ENCODE measurements around the gene CRYBG1.
"Not testable (repeated sequence)": the region's sequence is repeated elsewhere in the genome, so short reads cannot be mapped to it uniquely, and the experiment has no call there.

Gene CRYBG1

DNA sequence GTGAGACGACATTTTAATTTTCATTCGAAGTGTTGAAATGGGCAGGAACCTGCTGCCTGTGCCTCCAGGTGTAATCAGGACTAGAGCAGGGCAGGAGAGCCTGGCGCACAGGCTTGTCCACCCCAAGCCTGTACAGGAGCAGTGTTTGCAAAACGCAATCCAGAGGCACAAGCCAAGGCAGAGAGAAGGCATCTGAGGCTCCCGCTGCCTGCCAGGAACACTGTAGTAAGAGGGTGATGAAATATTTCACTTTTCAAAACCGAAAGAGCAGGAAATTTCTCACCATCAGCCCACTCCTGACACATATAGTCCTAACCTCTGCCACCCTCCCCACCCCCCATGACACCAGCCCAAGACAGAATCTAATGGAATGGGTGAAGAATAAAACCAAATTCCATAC is 136.3 kb downstream of the CRYBG1 start:
- no peak for FAIRE-seq
- DNase-seq (ENCODE audit: low spot score), result no peak

DNA sequence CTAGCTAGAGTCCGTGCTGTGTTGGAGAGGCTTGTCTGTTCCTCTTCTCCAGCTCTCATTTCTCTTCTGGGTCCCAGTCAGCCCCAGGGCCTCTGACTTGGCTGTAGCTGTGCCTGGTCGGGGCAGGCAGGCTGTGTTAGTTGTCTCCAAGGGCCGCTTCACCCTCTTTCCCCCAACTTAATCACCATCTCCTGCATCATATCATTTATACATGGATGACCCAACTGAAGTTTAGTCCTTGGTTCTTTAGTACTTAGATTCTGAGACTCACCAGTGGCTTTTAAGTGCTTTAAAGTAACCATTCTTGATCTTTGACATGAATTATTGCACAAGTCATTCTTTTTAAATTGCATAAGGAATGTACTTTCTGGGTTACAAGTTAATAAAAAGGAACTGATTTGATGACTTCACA is 141.4 kb downstream of the CRYBG1 start:
- DNase-seq (ENCODE audit: low spot score), result no peak
- no peak for FAIRE-seq

DNA sequence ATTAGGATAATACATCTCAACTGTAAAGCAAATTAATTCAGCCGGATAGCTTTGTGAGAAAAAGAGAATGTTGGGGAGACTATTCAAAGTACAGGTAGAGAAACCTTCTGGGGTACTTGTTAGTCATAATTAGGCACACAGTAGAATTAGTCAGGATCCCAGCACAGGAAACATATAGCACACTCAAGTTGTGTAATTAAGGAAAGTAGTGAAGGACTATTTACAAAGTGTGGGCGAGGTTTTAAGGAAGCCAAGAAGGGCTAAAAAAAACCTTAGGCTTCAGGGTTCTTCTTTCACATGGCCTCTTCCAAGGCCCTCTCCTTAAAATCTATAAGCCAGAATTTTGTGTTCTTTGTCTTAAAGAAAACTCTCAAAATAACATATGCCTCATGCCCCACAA is 142.0 kb downstream of the CRYBG1 start:
- FAIRE-seq, result no peak
- DNase-seq (ENCODE audit: low spot score), result no peak

DNA sequence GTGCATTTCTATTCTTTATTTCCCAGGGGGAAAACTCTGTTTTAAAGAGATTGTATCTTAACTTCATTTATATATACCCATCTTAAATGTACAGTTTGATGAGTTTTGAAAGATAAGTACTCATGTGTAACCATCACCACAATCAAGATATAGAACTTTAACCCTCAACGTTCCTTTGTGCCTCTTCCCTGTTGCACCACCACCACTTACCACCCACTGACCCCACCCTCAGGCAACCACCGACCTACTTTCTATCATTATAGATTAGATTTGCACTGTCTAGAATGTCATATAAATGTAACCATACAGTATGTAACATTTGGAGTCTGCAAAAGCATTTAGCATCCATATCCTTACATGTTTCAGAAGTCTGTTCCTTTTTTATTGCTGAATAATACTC is 147.8 kb downstream of the CRYBG1 start:
- FAIRE-seq (no peak), DNase-seq (ENCODE audit: low spot score) (no peak)

DNA sequence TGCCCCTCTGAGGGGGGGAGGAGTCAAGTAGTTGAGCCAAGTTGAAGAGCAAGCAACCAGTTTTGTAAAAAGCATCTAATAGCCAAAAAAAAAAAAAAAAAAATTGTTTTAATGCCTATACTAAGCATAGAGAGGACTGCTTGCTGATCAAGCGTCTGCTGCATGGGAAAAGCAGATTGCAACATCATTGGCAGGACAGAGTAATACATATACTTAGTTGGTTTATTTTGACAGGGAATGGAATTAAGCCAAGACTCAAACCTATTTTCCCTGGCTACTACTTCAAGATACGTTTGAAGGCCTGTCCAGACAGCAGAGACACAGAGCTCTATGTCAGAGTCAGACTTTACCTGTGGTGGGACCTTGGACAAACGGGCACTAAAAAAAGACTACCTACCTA is 148.3 kb downstream of the CRYBG1 start:
- FAIRE-seq (no peak), DNase-seq (ENCODE audit: low spot score) (no peak)

DNA sequence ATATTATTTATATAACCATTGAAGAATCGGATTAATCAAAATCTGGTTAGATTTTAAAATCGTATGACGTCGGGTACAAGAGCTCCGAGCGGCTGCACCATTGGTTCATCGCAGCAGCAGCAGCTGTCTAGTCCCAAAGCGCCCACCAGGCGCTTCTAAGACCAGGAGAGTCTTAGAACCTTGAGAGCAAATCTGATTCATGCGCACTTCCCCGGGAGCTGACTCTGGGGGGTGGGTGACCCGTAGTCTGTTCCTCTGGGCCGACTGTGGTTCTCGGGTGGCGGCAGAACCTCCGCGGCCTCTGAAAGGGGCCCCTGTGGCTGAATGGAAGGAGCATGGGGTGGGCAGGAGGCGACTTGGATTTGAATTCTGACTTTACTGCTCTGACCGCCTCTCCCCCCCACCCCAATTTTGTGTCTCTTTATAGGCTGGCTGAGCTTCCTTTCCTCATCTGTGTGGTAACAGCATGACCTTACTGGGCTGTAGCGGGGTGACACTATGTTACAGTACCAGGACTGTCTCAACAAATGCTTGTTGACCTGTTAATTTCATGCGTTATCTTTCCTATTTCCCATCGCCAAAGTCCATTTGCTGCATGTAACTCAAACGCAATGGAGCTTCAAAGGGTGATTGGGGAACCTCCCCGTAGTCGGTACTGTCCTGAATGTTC is 149.0 kb downstream of the CRYBG1 start:
- no peak for FAIRE-seq
- DNase-seq (ENCODE audit: low spot score), result no peak

DNA sequence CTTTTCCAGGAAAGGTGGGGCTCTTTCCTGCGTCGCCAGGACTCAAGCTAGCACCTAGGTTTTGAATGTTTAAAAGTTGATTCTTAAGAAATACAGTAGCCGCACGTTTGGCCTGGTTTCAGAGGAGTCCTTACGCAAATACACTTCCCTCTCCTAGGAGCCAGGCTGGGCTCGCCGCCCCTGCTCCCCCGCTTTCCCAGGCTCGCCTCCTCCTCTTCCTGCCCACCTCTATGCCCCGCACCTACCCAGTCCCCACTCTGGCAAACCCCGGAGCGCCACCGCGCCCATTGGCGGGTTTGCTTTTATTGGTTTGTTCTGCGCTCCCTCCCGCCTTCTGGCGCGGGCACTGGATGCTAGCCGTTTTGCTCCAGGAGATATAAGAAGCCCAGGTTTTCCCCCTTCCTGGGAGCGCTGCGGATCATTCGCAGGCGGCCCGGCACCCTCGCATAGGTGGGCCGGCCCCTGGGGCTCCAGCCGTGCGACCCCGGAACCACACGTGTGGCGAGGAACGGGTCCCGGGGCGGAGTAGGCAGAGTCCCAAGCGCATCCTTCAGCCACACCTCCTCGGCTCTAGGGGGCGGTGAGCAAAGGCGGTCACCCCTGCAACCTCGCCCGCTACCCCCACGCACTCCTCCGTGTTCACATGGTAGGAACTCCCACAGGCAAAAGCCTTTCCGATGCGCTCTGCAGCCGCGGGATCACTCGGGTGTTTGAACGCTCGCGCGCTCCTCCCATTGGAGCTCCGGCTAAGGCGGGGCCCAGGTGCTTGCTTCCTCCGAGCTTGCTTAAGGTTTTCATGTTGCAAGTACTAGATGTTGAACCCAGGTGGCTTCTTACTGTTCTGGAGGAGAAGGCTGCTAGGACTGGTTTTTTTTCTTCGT is 149.8 kb downstream of the CRYBG1 start:
- FAIRE-seq (no peak), DNase-seq (ENCODE audit: low spot score) (no peak)

DNA sequence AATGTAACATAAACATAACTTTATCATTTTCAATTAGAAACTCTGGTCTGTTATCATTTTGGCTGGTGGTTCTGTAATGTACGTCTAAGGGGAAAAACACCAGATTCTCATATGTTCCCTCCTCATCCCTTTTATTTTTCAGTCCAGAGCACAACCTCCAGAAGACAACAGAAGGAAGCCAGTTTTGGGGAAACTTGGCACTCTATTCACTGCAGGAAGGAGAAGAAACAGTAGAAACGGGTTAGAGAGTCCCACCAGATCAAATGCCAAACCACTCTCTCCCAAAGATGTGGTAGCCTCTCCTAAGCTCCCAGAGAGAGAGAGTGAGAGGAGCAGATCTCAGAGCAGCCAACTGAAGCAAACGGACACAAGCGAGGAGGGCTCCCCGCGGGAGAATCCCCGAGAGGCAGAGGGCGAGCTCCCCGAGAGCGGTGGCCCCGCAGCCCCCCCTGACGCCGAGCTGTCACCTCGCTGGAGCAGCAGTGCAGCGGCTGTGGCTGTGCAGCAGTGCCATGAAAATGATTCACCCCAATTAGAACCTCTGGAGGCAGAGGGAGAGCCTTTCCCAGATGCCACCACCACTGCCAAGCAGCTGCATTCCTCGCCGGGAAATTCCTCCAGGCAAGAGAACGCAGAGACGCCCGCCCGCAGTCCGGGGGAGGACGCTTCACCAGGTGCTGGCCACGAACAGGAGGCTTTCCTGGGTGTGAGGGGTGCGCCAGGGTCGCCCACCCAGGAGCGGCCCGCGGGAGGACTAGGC is 151.0 kb downstream of the CRYBG1 start:
- DNase-seq (ENCODE audit: low spot score) (peak; percentile 66), FAIRE-seq (no peak)

DNA sequence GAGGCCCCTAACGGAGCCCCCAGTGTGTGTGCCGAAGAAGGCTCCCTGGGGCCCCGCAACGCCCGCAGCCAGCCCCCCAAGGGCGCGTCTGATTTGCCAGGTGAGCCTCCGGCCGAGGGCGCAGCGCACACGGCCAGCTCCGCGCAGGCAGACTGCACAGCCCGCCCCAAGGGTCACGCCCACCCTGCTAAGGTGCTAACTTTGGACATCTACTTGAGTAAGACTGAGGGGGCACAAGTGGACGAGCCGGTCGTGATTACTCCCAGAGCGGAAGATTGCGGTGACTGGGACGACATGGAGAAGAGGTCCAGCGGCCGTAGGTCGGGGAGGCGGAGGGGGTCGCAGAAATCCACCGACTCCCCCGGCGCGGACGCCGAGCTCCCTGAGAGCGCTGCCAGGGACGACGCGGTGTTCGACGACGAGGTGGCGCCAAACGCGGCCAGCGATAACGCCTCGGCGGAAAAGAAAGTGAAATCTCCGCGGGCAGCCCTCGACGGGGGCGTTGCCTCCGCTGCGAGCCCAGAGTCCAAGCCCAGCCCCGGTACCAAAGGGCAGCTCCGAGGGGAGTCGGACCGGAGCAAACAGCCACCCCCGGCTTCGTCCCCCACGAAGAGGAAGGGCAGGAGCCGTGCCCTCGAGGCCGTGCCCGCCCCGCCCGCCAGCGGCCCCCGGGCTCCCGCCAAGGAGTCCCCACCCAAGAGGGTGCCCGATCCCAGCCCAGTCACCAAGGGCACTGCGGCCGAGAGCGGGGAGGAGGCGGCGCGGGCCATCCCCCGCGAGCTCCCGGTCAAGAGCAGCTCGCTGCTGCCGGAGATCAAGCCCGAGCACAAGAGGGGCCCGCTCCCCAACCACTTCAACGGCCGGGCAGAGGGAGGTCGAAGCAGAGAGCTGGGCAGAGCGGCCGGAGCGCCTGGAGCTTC is 151.8 kb downstream of the CRYBG1 start:
- FAIRE-seq, result no peak
- no peak for DNase-seq (ENCODE audit: low spot score)

DNA sequence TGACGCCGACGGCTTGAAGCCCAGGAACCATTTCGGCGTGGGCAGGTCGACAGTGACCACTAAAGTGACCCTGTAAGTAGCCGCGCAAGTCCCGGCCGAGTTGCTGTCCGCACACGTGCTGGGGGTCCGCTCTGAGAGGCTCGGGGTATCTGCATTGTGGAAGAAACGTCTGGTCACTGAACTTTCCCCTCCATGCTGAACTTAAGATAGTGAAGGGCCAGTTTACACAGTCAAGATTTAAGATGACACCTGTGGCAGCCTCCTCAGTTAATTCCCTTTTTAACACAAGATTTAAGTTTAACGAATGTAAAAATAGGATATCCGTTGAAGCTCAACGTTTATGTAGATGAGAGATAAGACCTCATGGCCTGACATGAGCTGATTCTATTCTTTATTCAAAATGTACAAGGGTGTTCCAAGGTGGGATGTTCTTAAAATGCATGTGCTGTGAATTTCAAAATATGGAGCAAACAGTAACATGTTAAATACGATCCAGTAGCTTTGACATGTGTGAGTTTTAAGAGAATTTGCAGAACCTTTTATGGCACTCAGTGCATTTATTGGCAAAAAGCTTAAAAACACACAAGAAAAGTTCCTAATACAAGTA is 152.6 kb downstream of the CRYBG1 start:
- no peak for FAIRE-seq

DNA sequence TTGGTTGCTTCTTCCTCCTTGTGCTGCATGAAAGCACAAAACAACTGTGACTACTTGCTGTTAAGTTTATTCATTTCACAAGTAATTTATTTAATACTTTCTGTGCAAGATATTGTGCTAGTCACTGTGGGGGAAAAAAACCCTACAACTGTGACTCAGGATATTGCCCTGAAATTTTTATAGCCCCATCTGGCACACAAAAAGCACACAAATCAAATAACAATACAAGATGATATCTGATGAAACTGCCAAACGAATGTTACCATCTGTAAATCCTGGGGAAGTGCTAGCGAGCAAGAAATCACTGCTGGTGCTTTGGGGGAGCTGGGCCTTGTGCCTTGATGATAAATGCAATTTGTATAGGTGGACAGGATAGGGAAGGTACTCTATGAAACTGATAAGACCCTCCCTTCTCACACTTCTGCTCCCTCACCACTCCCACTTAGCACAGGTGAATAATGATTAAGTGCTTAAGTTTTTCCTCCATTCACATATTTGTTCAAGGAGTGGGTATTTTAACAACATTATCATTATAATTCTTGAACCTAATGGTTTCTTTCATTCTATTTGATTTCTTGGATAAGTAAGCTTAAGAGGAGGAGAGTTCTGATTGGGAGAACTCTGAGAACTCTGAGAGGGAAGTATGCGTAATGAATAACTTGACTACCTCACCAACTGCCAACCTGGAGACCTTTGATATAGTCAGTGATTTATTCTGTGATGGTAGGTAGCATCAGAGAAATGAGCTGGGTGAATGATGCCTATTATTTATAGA is 153.5 kb downstream of the CRYBG1 start:
- DNase-seq (ENCODE audit: low spot score) (no peak), FAIRE-seq (no peak)

More for the DNA sequence above, 152.6 kb downstream of the CRYBG1 start:
- DNase-seq (ENCODE audit: low spot score), result no peak

DNA sequence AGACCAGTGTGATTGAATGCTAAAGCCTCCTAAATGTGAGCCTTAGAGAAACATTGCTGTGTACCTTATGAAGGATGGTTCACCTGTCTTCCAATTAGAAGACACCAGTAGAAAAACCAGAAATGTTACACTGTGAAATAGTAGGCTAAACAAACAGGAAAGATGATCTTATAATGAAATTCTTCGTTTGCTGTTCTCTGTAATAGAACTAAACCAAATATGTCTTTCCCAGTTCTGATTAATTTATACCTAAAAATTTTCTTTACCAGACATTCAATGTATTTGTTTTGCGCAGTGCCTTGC is 154.0 kb downstream of the CRYBG1 start:
- DNase-seq (ENCODE audit: low spot score) (no peak), FAIRE-seq (no peak)

DNA sequence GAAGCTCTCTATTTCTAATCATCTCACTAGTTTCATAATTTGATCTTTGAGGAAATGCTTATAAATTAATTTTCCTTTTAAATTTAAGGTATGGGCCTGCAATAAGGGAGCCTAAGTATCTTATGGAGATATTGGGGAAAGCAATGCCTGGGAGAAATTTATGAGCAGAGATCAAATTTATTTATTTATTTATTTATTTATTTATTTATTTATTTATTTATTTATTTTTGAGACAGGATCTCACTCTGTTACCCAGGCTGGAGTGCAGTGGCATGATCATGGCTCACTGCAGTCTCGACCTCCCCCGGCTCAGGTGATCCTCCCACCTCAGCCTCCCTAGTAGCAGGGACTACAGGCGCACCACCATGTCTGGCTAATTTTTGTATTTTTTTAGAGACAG is 155.1 kb downstream of the CRYBG1 start:
- DNase-seq (ENCODE audit: low spot score); FAIRE-seq: not testable (repeated sequence)

DNA sequence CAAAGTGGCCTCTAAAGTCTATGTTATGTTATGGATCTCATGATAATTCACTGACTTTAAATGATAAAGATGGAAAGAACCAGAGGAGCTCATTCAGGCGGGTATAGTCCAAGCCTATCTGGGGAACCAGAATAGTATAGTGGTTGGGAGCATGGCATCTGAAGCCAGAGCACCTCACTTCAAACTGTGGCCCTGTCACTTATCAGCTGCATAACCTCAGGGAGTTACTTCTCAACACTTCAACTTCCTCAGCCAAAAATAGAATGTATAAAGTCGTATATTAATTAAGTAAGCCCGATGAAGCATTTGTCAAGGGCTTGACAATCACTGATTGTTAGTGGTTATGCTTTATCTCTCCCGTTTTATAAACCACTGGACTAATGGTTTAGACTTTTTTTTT is 156.1 kb downstream of the CRYBG1 start:
- FAIRE-seq (no peak), DNase-seq (ENCODE audit: low spot score) (no peak)

DNA sequence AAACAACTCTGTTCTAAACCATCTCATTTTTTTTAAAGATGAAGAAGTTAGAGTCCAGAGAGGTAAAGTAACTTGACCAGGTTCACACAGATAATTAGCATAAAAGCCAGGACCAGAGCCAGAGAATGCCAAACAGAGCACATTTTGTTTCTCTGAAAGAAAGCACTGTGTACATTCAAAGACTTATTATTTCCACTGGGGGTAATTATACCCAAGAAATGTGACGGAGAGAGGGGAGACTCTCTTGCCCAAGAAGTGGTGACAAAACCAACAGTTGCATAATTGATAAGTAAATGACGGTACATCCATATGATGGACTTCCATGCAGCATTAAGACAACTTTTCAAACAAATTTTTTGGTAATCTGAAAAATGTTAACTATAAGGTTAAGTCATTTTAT is 157.2 kb downstream of the CRYBG1 start:
- DNase-seq (ENCODE audit: low spot score) (no peak), FAIRE-seq (no peak)

DNA sequence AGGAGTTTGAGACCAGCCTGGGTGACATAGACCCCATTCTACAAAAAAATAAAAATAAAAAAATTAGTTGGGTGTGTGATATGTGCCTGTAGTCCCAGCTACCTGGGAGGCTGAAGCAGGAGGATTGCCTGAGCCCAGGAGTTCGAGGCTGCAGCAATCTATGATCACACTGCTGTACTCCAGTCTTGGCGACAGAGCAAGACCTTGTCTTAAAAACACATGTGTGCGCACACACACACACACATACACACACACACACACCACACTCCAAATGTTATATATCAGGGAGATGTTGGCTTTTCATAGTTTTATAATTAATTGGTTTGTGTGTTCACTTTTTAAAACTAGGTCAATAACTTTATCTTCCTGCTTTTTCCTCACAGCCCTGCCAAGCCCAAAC is 158.2 kb downstream of the CRYBG1 start:
- DNase-seq (ENCODE audit: low spot score), result no peak
- FAIRE-seq, result no peak

DNA sequence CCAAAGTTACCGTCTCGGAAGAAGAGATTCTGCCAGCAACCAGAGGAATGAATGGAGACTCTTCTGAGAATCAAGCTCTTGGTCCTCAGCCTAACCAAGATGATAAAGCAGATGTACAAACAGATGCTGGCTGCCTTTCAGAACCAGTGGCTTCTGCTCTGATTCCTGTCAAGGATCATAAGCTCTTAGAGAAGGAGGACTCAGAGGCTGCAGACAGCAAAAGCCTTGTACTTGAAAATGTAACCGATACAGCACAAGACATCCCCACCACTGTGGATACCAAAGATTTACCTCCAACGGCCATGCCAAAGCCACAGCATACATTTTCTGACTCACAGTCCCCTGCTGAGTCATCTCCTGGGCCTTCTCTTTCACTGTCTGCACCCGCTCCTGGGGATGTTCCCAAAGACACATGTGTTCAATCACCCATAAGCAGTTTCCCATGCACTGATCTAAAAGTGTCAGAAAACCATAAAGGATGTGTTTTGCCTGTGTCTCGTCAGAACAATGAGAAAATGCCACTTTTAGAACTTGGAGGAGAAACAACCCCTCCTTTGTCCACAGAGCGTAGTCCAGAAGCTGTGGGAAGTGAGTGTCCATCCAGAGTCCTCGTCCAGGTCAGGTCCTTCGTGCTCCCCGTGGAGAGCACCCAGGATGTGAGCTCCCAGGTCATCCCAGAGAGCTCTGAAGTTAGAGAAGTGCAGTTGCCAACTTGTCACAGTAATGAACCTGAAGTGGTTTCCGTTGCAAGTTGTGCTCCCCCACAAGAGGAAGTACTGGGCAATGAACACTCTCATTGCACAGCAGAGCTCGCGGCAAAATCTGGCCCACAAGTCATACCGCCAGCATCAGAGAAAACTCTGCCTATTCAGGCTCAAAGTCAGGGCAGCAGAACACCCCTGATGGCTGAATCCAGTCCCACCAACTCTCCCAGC is 159.2 kb downstream of the CRYBG1 start:
- DNase-seq (ENCODE audit: low spot score) (peak; percentile 72), FAIRE-seq (no peak)

DNA sequence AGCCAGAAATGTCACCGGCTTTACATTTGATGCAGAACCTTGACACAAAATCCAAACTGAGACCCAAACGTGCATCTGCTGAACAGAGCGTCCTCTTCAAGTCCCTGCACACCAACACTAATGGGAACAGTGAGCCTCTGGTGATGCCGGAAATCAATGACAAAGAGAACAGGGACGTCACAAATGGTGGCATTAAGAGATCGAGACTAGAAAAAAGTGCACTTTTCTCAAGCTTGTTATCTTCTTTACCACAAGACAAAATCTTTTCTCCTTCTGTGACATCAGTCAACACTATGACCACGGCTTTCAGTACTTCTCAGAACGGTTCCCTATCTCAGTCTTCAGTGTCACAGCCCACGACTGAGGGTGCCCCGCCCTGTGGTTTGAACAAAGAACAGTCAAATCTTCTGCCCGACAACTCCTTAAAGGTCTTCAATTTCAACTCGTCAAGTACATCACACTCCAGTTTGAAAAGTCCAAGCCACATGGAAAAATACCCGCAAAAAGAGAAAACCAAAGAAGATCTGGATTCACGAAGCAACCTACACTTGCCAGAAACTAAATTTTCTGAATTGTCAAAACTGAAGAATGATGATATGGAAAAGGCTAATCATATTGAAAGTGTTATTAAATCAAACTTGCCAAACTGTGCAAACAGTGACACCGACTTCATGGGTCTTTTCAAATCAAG is 160.3 kb downstream of the CRYBG1 start:
- FAIRE-seq (no peak), DNase-seq (ENCODE audit: low spot score) (no peak)

Data from urothelium cell line (cell line).